Measurements from ENCODE around the gene APPBP2. TPM values are rescaled to one million over a fixed set of nuclear protein-coding genes. Genes with fewer than 3 reads are reported as not detected.
A peak's percentile ranks its signal among the peaks of the same experiment; 100 is the strongest.
"Not testable (repeated sequence)": the region's sequence is repeated elsewhere in the genome, so short reads cannot be mapped to it uniquely, and the experiment has no call there.

APPBP2 gene
- polyA plus RNA-seq, 1 of the 3 experiments (the other 2 are of a cell fraction), result 7.6 TPM

DNA sequence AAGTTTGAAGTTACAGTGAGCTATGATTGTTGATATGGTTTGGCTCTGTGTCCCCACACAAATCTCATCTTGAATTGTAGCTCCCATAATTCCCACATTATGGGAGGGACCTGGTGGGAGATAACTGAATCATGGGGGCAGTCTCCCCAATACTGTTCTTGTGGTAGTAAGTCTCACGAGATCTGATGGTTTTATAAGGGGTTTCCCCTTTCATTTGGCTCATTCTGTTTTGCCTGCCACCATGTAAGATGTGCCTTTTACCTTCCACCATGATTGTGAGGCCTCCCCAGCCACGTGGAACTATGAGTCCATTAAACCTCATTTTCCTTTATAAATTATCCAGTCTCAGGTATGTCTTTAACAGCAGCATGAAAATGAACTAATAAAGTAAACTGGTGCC, 35.4 kb downstream of the APPBP2 start:
- 92% methylated on average over 2 of the region's 2 CpGs for WGBS (ENCODE audit: low lambda C conversion rate)
- H3K27me3 ChIP-seq (ENCODE audit: insufficient read depth); DNase-seq; H2AFZ ChIP-seq (ENCODE audit: low read depth); H3K9me3 ChIP-seq; H3K9ac ChIP-seq; H3K4me1 ChIP-seq (ENCODE audit: control insufficient read depth in 1 of 2, insufficient read depth in 2 of 2, low read depth in 1 of 2, low read length in 1 of 2); H3F3A ChIP-seq (replicated peaks; ENCODE audit: insufficient read depth); H3K9me2 ChIP-seq; CTCF ChIA-PET; POLR2A ChIA-PET; H3K27ac ChIP-seq (ENCODE audit: low read depth in 2 of 2, low read length in 1 of 2); H4K20me1 ChIP-seq (ENCODE audit: insufficient read depth); H3K4me2 ChIP-seq; H3K4me3 ChIP-seq (ENCODE audit: low read depth in 2 of 2, low read length in 1 of 2): not testable (repeated sequence)
- Histone ChIP-seq H3K36me3 (replicated peaks in 1 of 2; ENCODE audit: control insufficient read depth in 1 of 2, insufficient read depth in 2 of 2, low read length in 1 of 2) (peaks cover 18 to 85% of the 10 kb centered on the region in 2 experiments), H3K79me2 (ENCODE audit: insufficient read depth) (peaks cover 19% of the 10 kb centered on the region)

DNA sequence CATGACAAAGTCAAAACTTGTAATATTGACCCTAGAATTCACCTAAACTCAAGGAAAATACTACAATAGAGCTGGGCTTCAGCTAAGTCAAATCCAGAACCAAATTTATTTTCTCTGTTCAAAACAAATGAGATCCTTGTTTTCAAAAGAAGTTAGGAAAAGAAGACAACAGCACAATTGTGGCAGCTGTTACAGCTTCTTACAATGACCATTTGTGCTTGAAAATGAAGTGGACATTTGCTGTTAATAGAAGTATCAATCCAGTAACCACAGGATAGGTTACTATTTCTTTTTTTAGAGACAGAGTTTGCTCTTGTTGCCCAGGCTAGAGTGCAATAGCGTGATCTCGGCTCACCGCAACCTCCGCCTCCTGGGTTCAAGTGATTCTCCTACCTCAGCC, 44.4 kb downstream of the APPBP2 start:
- Histone ChIP-seq H3K79me2 (ENCODE audit: insufficient read depth) (no peaks in the 10 kb centered on the region; the same call in 1 of the 2 replicates), H3F3A (replicated peaks; ENCODE audit: insufficient read depth) (peaks cover 5% of the 10 kb centered on the region), H3K4me1 (ENCODE audit: control insufficient read depth in 1 of 2, insufficient read depth in 2 of 2, low read depth in 1 of 2, low read length in 1 of 2) (no peaks in the 10 kb centered on the region), H4K20me1 (ENCODE audit: insufficient read depth) (no peaks in the 10 kb centered on the region), H3K9me3 (no peaks in the 10 kb centered on the region), H3K9ac (no peak overlapping the region), H3K27ac (ENCODE audit: low read depth in 2 of 2, low read length in 1 of 2) (no peak overlapping the region), H2AFZ (ENCODE audit: low read depth) (no peak overlapping the region), H3K27me3 (ENCODE audit: insufficient read depth) (no peaks in the 10 kb centered on the region), H3K4me2 (no peak overlapping the region), H3K4me3 (ENCODE audit: low read depth in 2 of 2, low read length in 1 of 2) (no peak overlapping the region), H3K36me3 (replicated peaks in 1 of 2; ENCODE audit: control insufficient read depth in 1 of 2, insufficient read depth in 2 of 2, low read length in 1 of 2) (peaks cover 24 to 30% of the 10 kb centered on the region in 2 experiments), H3K9me2 (no peaks in the 10 kb centered on the region)
- no peak for DNase-seq
- ChIA-PET POLR2A (no interaction called here), CTCF (interaction anchor here (1.6 kb wide), 1 partner anchor 156 kb away, joined by 4 read pairs; no protein-coding TSS in a partner anchor)
- WGBS (ENCODE audit: low lambda C conversion rate), result 100% methylated on average over 4 of the region's 4 CpGs
- TF ChIP-seq JUND (IDR thresholded peaks at IDR 0.05), result no peak

DNA sequence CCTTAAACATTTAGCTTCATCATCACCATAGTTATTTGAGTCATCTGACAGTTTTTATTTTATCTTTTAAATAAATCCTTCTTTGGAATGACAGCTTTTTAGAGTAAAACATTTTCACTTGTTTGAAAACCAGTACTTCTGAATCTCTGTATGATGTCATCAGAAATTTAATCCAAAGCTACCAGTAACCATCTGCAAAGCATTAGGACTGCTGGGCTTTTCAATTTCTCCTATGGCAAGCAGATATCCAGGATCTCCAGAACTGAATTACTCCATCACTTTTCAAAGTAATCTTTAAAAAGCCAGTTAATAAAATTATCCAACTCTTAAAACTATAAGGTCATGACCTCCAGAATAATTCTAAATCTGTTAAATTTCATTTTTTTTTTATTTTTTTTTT, 52.3 kb downstream of the APPBP2 start:
- H3K36me3 ChIP-seq (replicated peaks in 1 of 2; ENCODE audit: control insufficient read depth in 1 of 2, insufficient read depth in 2 of 2, low read length in 1 of 2), result peaks cover 37 to 66% of the 10 kb centered on the region in 2 experiments
- H3K27me3 ChIP-seq (ENCODE audit: insufficient read depth), result no peaks in the 10 kb centered on the region
- POLR2A ChIA-PET, result no interaction called here
- TF ChIP-seq EP300 (IDR thresholded peaks at IDR 0.05; ENCODE audit: borderline replicate concordance in 1 of 2, low read depth in 1 of 2, low read length in 1 of 2) (peak in 1 of 2 experiments; percentile 35; a peak in 1 of 4 replicates), TCF12 (IDR thresholded peaks at IDR 0.05) (peak; percentile 85)
- TF ChIP-seq, protein P1, sequence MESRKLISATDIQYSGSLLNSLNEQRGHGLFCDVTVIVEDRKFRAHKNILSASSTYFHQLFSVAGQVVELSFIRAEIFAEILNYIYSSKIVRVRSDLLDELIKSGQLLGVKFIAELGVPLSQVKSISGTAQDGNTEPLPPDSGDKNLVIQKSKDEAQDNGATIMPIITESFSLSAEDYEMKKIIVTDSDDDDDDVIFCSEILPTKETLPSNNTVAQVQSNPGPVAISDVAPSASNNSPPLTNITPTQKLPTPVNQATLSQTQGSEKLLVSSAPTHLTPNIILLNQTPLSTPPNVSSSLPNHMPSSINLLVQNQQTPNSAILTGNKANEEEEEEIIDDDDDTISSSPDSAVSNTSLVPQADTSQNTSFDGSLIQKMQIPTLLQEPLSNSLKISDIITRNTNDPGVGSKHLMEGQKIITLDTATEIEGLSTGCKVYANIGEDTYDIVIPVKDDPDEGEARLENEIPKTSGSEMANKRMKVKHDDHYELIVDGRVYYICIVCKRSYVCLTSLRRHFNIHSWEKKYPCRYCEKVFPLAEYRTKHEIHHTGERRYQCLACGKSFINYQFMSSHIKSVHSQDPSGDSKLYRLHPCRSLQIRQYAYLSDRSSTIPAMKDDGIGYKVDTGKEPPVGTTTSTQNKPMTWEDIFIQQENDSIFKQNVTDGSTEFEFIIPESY (IDR thresholded peaks at IDR 0.05; ENCODE audit: borderline replicate concordance, low read depth), result no peak
- H3K9me2 ChIP-seq, result no peaks in the 10 kb centered on the region
- peak; percentile 39 for DNase-seq
- H3K4me3 ChIP-seq (ENCODE audit: low read depth in 2 of 2, low read length in 1 of 2), result no peak overlapping the region
- H3K9me3 ChIP-seq, result peaks cover 11% of the 10 kb centered on the region
- H3K27ac ChIP-seq (ENCODE audit: low read depth in 2 of 2, low read length in 1 of 2), result no peak overlapping the region; a peak in 1 of 4 replicates
- no peaks in the 10 kb centered on the region for H4K20me1 ChIP-seq (ENCODE audit: insufficient read depth)
- H2AFZ ChIP-seq (ENCODE audit: low read depth), result no peak overlapping the region
- CTCF ChIA-PET, result interaction anchor here (0.7 to 1.2 kb wide), 3 partner anchors 11 to 165 kb away, joined by 3 to 5 read pairs (median 5); no protein-coding TSS in a partner anchor
- no peak overlapping the region for H3K9ac ChIP-seq
- H3K4me1 ChIP-seq (ENCODE audit: control insufficient read depth in 1 of 2, insufficient read depth in 2 of 2, low read depth in 1 of 2, low read length in 1 of 2), result peaks cover 4 to 6% of the 10 kb centered on the region in 2 experiments; a peak in 3 of 4 replicates
- peaks cover 12% of the 10 kb centered on the region; the same call in 1 of the 2 replicates for H3K79me2 ChIP-seq (ENCODE audit: insufficient read depth)
- H3F3A ChIP-seq (replicated peaks; ENCODE audit: insufficient read depth), result peaks cover 40% of the 10 kb centered on the region
- H3K4me2 ChIP-seq, result no peak overlapping the region
